OCI-LY3 (cell line): Measurements from ENCODE around the gene ERF.

Experiments used
- CTCF ChIP-seq: fragments of 200-600, 300-600 bp; sonication (generic); IDR thresholded peaks from 2 replicates; pipeline ENCODE4 v1.5.1; 2014; ENCODE audit warnings: antibody characterized with exemption, low read length, low read depth
- EZH2phosphoT487 ChIP-seq: fragments of 200-600 bp; shearing (Covaris generic); IDR thresholded peaks from 2 replicates; pipeline ENCODE4 v1.6.1; 2018; ENCODE audit warnings: antibody characterized with exemption, mixed run types, low read depth

GRCh38 chr19:42284591-42285341, 29.8 kb upstream of the ERF start:
- TF ChIP-seq CTCF (no peak), EZH2phosphoT487 (no peak)
